ENCODE data around the gene ABLIM2.

DNA sequence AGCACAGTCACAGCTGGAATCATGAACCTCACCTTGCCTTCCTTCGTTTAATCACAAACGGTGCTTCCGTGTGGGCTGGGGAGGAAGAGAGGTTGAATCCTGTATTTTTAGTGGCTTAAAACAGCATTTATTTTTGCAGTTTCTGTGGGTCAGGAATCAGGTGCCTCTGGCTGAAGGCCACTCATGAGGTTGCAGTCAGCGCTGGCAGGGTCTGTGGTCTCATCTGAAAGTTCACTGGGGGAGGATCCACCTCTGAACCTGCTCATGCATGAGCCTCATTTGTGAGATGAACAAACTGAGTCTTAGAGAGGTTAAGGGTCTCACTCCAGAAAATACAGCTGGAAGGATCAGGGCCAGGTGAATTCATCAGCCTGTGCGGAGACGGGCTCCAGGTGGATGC is 17.1 kb upstream of the ABLIM2 start:
- TF ChIP-seq, protein P1, sequence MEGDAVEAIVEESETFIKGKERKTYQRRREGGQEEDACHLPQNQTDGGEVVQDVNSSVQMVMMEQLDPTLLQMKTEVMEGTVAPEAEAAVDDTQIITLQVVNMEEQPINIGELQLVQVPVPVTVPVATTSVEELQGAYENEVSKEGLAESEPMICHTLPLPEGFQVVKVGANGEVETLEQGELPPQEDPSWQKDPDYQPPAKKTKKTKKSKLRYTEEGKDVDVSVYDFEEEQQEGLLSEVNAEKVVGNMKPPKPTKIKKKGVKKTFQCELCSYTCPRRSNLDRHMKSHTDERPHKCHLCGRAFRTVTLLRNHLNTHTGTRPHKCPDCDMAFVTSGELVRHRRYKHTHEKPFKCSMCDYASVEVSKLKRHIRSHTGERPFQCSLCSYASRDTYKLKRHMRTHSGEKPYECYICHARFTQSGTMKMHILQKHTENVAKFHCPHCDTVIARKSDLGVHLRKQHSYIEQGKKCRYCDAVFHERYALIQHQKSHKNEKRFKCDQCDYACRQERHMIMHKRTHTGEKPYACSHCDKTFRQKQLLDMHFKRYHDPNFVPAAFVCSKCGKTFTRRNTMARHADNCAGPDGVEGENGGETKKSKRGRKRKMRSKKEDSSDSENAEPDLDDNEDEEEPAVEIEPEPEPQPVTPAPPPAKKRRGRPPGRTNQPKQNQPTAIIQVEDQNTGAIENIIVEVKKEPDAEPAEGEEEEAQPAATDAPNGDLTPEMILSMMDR (IDR thresholded peaks at IDR 0.05; ENCODE audit: insufficient read depth, low read length): no peak
- TF ChIP-seq, protein P2, sequence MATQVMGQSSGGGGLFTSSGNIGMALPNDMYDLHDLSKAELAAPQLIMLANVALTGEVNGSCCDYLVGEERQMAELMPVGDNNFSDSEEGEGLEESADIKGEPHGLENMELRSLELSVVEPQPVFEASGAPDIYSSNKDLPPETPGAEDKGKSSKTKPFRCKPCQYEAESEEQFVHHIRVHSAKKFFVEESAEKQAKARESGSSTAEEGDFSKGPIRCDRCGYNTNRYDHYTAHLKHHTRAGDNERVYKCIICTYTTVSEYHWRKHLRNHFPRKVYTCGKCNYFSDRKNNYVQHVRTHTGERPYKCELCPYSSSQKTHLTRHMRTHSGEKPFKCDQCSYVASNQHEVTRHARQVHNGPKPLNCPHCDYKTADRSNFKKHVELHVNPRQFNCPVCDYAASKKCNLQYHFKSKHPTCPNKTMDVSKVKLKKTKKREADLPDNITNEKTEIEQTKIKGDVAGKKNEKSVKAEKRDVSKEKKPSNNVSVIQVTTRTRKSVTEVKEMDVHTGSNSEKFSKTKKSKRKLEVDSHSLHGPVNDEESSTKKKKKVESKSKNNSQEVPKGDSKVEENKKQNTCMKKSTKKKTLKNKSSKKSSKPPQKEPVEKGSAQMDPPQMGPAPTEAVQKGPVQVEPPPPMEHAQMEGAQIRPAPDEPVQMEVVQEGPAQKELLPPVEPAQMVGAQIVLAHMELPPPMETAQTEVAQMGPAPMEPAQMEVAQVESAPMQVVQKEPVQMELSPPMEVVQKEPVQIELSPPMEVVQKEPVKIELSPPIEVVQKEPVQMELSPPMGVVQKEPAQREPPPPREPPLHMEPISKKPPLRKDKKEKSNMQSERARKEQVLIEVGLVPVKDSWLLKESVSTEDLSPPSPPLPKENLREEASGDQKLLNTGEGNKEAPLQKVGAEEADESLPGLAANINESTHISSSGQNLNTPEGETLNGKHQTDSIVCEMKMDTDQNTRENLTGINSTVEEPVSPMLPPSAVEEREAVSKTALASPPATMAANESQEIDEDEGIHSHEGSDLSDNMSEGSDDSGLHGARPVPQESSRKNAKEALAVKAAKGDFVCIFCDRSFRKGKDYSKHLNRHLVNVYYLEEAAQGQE (IDR thresholded peaks at IDR 0.05; ENCODE audit: insufficient replicate concordance, low read depth): no peak
- no peak for TF ChIP-seq POLR2AphosphoS5 (IDR thresholded peaks at IDR 0.05; ENCODE audit: low read depth)
